GM19238 (cell line): ENCODE results near the gene ARID5A.
A peak's percentile ranks its signal among the peaks of the same experiment; 100 is the strongest.
"Not testable (repeated sequence)": the region's sequence is repeated elsewhere in the genome, so short reads cannot be mapped to it uniquely, and the experiment has no call there.

Experiments used
- DNase-seq: peaks from one replicate; pipeline ENCODE4 v3.0.0; 2011; ENCODE audit warnings: low spot score; ENCODE audit not compliant: insufficient read length

Gene ARID5A

DNA sequence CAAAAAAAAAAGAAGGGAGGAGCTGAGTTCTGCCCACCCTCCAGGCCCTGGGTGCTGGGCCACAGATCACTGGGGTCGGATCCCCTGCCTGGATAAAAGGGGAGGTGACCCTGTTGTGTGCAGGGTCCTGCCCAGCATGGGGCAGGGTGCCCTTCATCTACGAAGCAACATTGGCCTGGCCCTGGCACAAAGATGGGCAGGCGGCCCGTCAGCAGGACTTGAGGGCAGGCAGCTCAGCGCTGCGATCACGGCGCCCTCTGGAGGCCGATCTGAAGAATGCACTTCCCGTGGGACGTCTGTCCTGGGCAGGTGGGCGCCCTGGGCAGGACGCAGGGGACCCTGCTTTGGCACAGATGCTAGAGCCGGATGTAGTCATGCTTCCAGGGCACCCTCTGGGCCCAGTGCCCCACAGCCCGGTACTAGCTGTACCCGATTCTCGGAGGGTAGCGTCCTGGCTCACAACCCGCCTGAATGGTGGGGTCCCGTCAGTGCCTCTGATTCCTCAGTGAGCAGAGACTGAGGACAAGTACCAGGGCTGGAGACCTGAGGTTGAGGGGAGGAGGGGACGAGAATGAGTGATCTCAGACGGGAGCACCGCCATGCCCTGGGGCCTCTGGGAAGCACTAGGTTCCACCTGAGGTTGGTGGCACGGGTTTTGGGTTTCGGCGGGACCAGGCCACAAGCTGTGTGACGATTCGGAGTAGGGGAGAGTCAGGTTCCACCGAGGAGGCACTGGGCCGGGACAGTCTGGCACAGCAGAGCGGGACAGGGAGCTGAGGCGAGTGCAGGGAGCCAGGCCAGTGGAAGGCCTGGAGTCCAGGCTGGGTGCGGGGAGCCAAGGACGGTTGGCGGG, 18.0 kb downstream of the ARID5A start:
- DNase-seq, result peak; percentile 63

GRCh38 chr2:96555146-96555610, 18.6 kb downstream of the ARID5A start:
- no peak for DNase-seq

DNA sequence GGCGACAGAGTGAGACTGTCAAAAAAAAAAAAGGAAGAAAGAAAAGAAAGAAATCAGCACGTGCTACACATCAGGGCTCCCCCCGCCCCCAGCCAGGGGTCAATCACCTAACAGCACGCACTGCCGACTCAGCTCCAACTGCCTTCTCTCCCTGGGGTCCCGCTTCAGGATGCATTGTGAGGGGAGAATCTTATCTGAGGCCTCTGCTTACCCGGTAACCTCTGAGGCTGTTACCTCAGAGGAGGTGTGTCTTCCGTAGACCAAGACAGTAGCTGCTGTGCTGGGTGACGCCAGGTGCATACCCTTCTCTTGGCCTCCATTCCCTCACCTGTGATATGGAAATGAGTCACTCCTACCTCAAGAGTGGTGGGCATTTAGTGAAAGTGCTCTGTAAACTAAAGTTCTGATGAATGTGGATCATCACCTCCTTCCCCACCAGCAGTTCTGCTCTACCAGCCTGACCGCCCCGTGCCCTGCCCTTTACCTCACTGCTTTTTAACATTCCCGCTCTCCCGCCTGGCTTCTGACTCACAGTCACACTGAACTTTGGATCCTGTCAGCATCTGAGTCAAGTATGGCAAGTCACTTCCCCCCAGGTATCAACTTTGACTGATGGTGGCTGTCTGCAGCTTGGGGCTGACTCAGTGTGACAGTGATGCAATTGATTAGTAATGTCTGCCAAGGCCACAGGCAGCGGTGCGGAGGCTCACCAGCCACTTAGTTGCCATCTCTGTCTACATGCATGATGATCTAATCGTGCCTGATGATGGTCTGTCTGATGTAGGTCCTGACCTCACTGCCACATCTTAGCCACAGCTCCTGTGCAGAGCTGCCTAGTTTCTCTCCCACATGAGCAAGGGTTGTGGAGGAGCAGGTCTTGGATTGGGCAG, 20.1 kb downstream of the ARID5A start:
- DNase-seq, result no peak

- DNase-seq, result not testable (repeated sequence)
Observed at GRCh38 chr2:96557421-96557820, 20.9 kb downstream of the ARID5A start.

DNA sequence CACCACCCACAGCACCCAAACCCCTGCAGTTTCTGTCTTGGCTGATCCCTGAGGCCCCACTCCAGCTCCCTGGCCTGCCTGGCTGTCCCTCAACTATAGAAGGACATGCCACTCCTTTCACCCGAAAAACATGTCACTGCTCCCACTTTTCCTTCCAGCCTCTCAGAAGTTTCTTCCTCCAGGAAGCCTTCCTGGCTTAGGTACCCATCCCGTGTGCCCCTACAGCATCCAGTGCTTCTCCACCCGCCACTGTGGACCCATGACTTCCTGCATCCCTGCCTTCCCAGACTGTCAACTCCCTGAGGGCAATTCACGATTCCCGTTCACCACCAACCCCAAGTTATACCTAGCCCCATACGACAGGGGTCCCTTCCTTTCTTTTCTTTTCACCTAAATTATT, 21.5 kb downstream of the ARID5A start:
- DNase-seq, result no peak

DNA sequence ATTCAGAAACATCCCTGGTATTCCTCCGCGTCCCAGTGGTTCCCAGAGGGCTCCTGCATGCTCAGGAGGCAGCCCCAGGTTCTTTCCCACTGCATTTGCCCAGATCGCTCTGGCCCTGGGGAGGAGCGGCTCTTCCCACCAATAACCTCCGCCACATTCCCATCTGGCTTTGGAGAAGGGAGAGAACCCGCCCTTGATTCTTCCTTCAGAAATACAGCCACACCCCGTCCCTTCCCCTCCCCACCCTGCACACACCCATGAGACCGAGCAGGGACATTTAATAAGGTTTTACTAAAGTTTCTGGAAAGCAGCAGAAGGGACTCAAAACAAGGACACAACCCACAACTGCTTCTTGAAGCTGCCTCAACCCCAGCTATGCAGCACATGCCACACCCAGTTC, 21.9 kb downstream of the ARID5A start:
- no peak for DNase-seq

DNA sequence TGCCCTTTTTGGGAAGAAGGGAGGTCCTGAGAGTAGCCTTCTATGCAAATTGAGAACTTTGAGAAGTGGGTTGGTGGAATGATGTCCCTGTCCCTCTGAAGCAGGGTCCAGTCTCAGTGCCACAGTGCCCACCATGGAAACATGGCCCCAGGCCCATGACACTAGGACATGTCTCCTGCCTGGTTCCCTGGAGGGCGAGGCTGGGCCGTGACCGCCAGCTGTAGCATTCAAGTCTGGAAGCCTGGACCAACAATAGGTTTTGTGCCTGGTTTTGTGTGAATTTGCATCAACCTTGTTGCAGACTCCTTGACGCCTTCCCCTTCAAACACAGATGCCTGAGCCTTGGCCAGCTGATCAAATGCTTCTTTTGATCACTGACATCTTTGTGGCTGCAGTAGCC, 27.5 kb downstream of the ARID5A start:
- DNase-seq, result no peak

DNA sequence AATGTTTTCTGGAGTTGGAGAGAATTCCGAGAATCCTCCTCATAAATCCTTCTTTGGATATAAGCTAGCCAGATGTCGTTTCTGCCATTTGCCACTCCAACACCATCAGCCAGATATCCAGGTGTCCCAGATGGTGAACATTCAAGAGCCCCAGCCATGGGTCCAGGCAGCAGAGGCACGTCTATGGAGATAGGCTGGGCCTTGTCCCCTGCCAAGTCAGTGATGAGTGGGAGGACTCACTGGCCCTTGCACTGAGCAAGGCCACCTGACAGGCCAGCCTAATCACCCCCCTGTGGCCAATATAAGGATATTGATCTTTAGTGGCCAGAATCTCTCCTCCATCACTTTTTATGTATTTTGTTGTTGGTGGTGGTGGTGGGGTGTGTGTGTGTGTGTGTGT, 28.0 kb downstream of the ARID5A start:
- DNase-seq, result no peak

- no peak for DNase-seq
Observed at GRCh38 chr2:96565111-96565510, 28.6 kb downstream of the ARID5A start.

DNA sequence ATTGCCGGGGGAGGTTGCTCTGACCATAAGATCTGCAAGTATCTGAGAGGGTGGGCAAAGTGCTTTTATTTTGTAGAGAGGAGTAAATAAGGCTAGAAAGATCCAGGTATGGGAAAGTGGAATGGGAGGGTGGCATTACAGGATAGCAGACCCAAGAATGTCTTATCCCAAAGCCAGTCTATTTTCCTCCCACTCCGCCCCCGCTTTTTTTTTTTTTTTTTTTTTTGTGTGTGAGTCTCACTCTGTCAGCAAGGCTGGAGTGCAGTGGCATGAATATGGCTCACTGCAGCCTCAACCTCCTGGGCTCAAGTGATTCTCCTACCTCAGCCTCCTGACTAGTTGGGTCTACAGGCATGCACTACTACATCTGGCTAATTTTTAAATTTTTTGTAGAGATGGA, 31.5 kb downstream of the ARID5A start:
- DNase-seq, result no peak

DNA sequence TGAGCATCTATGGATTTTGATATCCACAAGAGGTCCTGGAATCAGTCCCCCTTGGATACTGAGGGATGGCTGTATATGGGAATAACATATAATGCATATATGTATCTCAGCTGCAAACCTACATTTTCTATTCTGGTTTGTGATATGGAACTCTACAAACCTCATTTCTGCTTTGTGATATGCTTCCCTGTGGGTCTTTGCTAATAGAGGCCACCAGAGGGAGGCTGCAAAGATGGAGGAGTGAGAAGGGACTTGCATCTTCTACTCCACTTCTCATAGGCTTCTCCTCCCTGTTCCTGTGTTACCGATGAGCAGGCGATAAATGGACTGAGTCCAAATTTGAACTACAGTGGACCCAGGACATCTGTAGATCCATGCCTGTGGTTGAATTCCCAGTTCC, 37.8 kb downstream of the ARID5A start:
- DNase-seq, result no peak

GRCh38 chr2:96575785-96576456, 39.4 kb downstream of the ARID5A start:
- no peak for DNase-seq

DNA sequence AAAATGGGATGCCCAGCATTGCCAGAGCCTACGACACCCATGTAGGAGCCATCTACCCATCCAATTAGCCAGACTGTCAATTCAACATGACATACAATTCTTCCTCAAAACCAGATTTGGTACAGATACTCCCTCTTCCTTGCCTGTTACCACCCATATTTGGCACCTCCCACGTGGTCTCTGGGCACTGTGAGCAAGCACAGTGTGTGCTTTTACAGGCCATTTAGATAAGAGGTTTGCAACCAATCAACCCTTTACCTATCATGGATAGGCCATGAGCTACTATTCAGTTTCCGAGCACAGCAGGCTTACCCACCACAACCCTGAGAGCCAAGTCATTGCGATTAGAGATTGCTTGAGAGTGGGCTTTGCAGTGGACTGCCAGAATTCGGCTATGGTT, 40.9 kb downstream of the ARID5A start:
- no peak for DNase-seq

GRCh38 chr2:96578731-96579130, 42.2 kb downstream of the ARID5A start:
- DNase-seq, result no peak

DNA sequence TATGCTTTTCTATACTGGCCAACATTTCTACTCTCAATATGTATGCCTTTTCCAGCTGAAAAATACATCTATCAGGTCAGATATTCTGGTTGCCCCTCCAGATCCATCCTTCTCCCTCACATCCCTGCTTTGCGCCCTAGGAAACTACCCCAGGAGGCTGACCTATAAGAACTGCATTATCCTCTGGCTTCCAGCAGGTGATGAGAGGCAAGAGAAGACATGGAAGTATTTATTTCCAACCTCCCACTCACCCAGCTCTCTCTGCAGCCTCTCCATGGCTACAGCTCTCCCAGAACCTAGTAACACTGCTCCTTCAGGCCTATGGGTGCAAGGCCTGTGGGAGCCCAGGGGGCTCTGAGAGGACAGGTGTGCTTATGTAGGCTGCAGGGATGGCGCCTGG, 42.9 kb downstream of the ARID5A start:
- DNase-seq, result no peak

GRCh38 chr2:96580771-96581170, 44.2 kb downstream of the ARID5A start:
- no peak for DNase-seq

DNA sequence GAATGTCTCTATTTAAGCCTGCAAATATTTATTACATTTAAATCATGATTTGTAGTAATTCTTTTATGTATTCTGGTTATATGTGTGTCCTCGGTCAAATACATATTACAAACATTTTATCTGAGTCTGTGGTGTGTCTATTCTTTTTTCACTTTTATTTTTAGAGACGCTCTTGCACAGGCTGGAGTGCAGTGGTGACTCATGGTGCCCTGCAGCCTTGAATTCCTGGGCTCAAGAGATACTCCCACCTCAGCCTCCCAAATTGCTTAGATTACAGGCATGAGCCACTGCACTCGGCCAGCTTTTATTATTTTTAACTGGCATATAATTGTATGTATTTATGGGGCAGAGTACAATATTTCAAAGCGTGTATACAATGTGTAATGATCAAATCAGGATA, 47.5 kb downstream of the ARID5A start:
- no peak for DNase-seq

GRCh38 chr2:96587843-96588242, 51.3 kb downstream of the ARID5A start:
- no peak for DNase-seq

GRCh38 chr2:96591054-96591453, 54.5 kb downstream of the ARID5A start:
- no peak for DNase-seq

- no peak for DNase-seq
Observed at GRCh38 chr2:96591494-96591893, 54.9 kb downstream of the ARID5A start.

- DNase-seq, result no peak
Observed at GRCh38 chr2:96594282-96594681, 57.7 kb downstream of the ARID5A start.

DNA sequence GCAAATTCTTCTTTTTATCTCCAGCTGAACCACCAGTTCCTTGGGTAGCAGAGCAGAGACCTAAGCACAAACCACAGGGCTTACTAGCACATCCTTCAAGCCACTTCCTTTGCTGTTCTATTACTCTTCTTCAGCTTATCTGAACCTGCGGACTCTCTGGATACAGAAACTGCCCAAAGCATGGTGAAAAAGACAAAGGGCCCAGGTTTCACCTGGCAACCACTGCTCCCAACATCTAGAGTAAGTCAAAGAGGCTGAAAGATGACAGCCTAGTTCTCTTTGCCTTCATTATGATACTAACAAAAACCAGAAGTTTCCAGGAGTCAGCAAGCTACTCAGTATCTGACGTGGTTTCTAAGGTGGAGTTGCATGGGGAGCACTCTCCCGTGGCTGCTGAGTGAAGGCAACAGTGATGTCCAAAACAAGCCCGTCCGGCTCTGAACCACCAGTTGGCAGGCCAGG, 58.2 kb downstream of the ARID5A start:
- no peak for DNase-seq
